Measurements from ENCODE around the gene CNIH3.
"Not testable (repeated sequence)": the region's sequence is repeated elsewhere in the genome, so short reads cannot be mapped to it uniquely, and the experiment has no call there.

Gene CNIH3

GRCh38 chr1:224691148-224691925 lies 75.2 kb downstream of the CNIH3 start:
- DNase-seq, result no peak

GRCh38 chr1:224694969-224695368 lies 78.9 kb downstream of the CNIH3 start:
- no peak for DNase-seq

DNA sequence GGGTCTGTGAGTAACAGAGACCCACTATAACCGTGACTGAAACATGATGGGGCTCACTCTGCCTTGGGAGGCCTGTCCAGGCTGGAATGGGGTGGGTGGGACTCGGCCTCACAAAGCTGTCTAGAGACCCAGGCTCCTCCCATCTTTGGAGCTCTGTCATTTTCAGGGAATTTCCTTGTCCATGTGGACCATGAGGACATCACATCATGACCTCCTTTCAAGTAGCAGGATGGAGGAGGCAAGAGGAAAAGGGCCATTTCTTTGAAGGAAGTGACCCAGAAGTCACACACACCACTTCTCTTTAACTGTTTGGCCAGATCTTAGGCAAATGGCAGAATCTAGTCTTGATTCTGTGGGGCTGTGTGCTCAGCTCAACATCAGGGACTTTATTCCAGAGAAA lies 79.9 kb downstream of the CNIH3 start:
- no peak for DNase-seq

GRCh38 chr1:224696891-224697765 lies 81.0 kb downstream of the CNIH3 start:
- no peak for DNase-seq

GRCh38 chr1:224698015-224698451 lies 81.9 kb downstream of the CNIH3 start:
- DNase-seq, result no peak

DNA sequence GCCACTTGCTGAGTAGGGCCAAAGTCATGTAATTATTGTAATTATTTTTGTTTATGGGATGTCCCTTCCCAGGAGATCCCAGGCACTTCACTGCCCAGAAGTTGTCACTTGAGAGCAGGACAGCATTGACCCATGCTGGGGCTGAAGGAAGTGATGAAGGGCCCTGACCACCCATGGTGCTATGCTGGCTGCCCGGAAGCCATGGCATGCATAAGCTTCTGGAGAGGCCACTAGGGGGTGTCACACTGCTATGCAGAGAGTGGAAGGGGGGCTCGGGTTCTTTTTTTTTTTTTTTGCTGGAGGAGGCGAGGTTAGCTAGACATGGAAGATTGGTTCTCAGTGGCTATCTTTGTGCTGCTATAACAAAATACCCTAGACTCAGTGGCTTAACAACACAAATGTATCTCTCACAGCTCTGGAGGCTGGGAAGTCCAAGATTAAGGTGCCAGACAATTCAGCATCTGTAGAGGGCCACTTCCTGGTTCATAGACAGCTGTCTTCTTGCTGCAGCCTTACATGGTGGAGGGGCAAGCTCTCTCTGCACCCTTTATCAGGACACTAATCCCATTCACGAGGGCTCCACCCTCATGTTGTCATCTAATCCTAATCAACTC lies 84.9 kb downstream of the CNIH3 start:
- DNase-seq, result no peak

- DNase-seq, result no peak
These were observed 87.6 kb downstream of the CNIH3 start for GRCh38 chr1:224703702-224704101.

DNA sequence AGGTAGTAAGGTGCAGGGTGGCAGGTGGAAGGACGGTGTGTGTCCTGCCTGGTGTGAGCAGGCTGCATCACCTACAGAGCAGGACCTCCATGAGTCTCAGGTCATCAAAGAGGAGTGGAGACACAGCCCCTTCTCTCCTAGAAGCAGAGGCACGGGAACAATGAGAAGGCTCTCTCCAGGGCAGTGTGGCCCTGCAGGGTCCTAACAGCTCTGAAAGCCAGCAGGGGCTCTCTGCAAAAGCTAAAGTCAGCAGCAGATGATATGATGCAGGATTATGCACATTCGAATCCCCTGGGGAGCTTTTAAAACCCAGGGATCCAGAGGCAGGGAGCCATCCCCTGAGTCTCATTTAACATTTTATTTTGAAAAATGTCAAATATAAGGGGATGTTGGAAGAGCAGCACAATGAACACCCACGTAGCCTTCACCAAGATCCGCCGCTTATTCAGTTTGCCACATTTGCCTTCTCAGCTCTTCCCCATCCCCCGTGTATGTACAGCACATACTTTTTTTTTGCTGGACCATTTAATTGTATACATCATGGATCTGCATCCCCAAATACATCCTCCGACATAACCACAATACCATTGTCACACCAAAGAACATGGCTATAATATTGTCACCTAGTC lies 88.1 kb downstream of the CNIH3 start:
- DNase-seq, result no peak

DNA sequence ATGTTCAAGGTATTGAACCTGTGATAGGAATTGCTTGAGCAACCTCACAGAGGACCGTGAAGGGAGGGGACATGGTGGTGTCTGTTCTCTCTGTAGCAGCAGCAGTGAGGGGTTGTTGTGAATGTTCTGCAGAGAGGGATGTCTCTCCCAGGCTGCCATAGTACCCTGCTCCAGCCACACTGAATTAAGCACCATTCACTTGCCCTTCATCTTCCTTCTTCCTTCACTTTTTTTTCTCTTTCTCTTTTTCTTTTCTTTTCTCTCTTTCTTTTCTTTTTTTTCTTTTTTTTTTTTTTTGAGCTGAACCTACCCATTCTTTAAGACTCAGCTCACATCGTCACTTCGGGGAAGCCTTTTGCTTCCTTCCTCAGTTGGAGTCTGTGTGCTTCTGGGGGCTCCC lies 89.5 kb downstream of the CNIH3 start:
- DNase-seq, result no peak

DNA sequence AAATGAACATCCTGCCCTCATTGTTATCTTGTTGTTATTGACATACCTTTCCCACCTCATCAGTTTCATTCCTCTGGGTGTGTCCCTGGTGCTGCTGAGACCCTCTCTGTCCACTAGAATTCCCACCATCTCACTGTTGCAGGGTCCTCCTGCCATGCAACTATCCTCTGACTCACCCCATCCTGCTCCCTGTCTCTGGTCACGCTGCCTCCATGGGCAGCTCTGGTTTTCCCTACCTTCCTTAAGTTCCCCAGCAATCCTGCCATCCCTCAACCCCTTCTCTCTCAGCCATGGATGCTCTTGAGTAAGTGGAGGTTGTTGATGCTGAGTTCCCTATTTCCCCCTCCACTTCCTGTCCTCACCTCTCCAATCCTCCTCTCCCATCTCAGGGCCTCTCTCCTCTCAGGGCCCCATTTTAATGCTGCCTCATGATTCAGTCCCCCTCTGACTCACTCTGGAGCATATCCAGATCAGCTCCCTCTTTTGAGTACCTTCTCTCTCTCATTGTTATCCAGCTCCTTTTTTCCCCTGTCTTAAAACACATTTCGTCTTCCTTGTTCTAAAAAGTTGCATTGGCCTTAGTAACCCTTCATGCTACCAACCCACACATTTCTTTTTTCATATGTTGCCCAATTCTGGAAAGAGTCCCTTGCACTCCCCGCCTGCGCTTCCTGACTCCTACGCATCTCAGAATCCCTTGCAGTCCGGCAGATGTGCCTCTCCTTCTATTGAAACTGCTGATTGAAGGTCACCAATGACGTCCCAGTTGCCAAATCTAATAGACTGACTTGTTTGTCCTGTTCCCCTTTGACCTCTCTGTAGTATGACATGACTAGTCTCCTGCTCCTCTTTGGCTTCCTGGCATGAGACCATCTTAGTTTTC lies 92.0 kb downstream of the CNIH3 start:
- DNase-seq, result no peak

GRCh38 chr1:224710196-224710595 lies 94.1 kb downstream of the CNIH3 start:
- no peak for DNase-seq

- not testable (repeated sequence) for DNase-seq
These were observed 95.2 kb downstream of the CNIH3 start for GRCh38 chr1:224711231-224711756.

DNA sequence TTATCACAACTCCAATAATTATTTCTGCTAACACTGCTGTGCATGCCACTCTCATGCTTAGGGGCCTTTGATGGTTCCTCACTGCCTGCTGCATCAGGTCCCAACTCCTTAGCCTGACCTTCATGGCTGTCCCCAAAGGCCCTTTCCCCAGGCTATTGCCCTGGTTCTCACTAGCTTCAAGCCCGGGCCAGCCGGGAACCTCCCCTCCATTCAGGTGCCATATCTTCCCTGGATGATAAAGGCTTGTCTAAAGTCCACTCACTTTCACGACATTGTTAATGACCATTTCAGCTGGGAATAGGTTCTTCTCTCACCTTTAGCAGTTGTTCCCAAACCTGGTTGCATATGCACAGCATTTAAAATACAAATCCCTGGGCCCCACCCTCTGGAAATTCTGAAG lies 95.8 kb downstream of the CNIH3 start:
- no peak for DNase-seq

GRCh38 chr1:224713228-224713627 lies 97.1 kb downstream of the CNIH3 start:
- DNase-seq, result no peak

DNA sequence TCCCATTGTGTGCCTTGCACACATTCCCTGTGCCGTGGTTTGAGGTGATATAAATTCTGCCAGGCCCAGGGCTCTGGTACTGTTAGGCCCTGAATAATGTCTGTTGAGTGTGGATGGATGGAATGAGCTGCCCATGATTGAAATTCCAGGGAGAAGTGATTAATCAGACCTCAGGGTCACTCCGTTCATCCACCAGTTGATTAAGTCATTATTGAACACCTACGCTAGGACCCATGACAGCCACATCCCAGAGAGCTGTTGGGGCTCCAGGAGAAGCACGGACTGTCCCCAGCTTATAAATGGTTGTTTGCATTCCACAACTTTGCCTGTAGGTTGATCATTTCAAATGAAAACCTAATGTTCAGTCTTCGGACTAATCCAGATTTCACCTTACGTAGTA lies 98.4 kb downstream of the CNIH3 start:
- no peak for DNase-seq

DNA sequence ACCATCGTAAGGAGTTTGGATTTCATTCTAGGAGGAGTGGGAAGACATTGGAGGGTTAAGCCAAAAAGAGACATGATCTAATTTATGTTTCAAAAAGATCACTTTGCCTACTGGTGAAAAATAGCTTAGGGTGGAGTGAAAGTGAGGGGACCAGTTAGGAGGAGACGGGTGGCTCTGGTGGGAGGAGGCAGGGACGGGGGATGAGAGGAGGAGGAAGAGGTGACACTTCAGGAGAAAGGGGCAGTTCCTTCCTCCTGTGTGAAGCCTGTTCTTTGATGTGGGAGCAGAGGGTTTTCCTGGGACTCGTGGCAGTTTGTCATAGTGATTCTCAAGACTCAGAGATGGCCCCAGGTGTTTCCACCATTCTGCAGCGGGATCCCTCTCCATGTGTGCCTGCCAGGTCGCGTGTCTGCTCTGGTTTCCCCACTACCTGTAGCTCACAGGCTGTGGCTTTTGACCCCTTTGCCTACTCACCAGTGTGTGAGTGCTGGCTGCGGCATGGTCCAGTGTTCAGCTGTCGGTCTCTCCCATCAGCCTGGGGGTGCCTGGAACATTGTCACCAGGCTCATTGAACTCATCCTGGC lies 102.4 kb downstream of the CNIH3 start:
- no peak for DNase-seq

- no peak for DNase-seq
These were observed 103.6 kb downstream of the CNIH3 start for GRCh38 chr1:224719716-224720115.

DNA sequence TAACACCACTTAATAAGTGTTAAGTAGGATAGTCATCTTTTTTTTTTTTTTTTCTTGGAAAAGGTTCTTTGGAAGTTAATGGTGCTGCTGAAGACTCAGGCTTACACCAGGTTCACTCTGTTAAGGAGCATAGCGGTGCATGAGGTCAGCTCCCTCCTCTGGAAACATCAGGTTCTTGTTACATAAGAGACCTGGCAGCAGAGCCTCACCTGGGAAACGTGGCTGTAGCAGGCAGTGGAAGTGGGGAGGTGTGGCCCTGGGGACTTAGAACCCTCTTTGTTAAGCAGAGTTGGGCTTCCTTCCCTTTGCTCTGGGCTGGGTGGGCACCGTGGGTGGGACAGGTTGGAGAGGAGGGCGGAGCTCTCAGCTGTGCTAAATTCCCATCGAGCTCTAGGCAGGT lies 104.1 kb downstream of the CNIH3 start:
- DNase-seq, result no peak

GRCh38 chr1:224721000-224721399 lies 104.9 kb downstream of the CNIH3 start:
- DNase-seq, result no peak

- no peak for DNase-seq
These were observed 106.7 kb downstream of the CNIH3 start for GRCh38 chr1:224722838-224723237.

GRCh38 chr1:224724566-224724965 lies 108.4 kb downstream of the CNIH3 start:
- no peak for DNase-seq
